GM12801 (cell line): ENCODE results near the gene MUC15.

Source experiments
- TF ChIP-seq, protein P1 (sequence below): IDR thresholded peaks from one replicate; pipeline ENCODE4 v1.5.1; 2011; ENCODE audit warnings: control low read depth; ENCODE audit not compliant: insufficient read length; ENCODE audit errors: extremely low read depth

Gene MUC15

DNA sequence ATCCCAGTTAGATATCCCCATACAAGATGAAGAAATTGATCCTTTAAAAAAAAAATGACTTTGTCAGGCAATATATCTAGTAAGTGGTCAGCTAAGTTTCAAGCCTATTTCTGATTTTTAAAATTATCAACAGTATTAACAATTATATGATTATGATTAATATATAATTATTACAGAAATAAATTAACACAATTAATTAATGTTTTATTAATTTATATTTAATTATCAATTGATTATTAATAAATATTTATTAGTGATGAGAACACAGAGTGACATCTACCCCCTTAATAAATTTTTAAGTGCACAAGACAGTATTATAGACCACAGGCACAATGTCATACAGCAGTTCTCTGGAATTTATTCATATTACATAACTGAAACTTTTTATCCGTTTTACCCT, 22.0 kb downstream of the MUC15 start:
- TF ChIP-seq, protein P1, sequence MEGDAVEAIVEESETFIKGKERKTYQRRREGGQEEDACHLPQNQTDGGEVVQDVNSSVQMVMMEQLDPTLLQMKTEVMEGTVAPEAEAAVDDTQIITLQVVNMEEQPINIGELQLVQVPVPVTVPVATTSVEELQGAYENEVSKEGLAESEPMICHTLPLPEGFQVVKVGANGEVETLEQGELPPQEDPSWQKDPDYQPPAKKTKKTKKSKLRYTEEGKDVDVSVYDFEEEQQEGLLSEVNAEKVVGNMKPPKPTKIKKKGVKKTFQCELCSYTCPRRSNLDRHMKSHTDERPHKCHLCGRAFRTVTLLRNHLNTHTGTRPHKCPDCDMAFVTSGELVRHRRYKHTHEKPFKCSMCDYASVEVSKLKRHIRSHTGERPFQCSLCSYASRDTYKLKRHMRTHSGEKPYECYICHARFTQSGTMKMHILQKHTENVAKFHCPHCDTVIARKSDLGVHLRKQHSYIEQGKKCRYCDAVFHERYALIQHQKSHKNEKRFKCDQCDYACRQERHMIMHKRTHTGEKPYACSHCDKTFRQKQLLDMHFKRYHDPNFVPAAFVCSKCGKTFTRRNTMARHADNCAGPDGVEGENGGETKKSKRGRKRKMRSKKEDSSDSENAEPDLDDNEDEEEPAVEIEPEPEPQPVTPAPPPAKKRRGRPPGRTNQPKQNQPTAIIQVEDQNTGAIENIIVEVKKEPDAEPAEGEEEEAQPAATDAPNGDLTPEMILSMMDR, result no peak

DNA sequence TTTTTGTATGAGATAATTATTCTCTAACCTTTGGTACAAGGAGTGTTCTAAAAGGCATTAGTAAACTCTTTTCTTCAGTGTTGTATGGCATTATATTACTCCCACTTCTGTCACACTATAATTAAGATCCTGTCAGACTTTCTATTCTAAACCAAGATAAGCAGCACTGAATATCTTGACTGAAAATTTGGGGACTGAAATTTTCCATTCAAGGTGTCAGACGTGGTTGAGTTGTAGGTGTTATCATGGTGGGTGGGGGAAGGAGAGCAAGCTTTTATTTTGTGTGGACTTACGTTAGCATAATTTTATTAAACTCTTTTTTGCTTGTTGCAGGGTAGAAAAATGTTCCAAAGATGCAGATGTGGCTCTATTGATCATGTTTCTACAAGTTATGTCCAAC, 22.9 kb downstream of the MUC15 start:
- TF ChIP-seq, protein P1, result no peak

DNA sequence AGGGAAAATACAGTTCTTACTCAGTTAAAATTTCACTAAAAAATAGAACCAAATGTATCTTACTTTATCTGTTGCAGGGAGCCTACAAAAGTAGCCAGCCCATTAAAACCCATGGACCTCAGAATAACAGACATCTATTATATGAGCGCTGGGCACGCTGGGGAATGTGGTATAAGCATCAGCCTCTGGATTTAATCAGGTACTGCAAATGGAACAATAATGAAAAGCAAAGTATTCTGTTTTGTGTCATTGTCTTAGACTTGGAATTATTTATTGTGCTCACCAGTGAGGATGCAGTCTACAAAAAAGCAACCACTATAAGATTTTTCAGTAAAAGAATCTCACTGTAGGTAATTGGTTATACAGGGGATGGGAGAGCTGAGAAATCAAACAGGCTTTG, 30.2 kb downstream of the MUC15 start:
- TF ChIP-seq, protein P1, result no peak

DNA sequence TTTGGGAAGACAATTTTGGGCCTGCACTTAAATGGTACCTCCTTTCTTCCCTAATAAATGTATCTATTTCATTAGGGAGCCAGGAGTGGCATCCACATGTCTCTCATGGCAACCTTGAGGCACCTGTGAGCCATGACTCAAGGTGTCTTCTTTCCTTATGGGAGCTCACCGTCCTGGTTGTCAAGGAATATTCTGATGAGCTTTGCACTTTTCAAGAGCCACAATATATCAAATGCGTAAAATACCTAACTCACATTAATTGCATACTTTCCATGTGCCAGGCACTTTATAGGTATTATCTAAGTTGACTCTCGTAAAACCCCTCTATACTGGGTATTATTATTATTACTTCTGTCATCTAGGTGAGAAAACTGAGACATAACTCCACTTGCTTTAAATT, 32.5 kb downstream of the MUC15 start:
- TF ChIP-seq, protein P1, result no peak

DNA sequence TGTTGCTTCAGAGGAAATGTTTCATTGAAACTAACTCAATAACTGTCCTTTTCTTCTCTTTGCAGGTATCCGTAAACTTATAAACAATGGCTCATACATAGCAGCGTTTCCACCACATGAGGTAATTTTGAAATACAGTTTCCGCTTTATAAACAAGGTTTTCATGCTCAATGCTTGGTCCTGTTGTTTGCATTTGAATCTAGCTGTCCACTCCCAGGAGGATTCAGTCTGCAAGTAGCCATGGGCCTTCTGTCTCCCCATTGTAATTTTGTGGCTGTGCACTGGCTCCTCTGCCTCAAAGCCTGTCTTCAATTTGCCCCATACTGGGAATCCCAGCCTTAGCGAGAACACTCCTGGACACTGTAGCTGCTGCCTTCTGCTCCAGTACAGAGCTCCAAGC, 34.7 kb downstream of the MUC15 start:
- TF ChIP-seq, protein P1, result no peak

DNA sequence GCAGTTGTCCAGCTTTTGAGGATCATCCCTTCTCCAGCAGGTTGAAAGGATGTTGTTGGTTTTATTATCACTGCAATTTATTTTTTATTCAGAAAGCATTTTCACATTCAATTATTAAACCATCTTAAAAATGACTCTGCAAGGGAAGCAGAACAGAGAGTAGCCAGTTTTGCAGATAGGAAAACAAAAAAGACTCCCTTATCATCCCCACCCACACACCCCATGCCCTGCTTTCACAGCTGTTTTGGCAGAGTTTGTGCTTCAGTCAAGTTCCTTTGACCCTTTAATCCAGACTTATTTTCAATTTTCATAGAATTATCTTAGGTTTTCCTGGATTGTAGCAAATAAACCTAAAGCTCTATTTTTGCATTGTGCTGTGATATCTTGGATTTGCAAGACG, 44.4 kb downstream of the MUC15 start:
- TF ChIP-seq, protein P1, result no peak

DNA sequence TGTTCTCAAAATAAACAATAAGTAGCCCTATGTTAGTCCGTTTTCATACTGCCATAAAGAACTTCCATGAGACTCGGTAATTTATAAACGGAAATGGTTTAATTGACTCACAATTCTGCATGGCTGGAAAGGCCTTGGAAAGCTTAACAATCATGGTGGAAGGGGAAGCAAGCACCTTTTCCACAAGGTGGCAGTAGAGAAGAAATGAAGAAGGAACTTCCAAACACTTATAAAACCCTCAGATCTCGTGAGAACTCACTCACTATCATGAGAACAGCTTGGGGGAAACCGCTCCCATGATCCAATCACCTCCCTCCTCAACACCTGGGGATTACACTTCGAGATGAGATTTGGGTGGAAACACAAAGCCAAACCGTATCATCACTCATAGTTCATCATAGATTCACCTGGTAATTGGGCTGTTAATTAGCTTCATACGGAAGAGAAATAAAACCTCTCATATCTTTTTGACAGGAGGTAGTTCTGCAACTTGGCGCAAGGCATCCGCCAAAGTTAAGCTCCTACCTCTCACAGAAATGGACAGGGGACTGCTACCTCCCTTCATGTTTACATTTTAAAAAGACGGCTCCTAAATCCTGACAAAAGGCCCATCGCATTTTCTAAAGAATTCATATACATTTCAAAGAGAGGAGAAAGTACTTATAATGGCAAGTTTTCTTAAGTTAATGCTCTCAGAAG, 49.0 kb downstream of the MUC15 start:
- TF ChIP-seq, protein P1, result no peak
